HG03139 (cell line): ENCODE data around the gene TDRD9.

Source experiments
- ATAC-seq: cut with Tn5 transposase; IDR thresholded peaks from one replicate; pipeline ENCODE4 v1.9.1; 2021; ENCODE audit not compliant: unreplicated experiment

The TDRD9 gene

DNA sequence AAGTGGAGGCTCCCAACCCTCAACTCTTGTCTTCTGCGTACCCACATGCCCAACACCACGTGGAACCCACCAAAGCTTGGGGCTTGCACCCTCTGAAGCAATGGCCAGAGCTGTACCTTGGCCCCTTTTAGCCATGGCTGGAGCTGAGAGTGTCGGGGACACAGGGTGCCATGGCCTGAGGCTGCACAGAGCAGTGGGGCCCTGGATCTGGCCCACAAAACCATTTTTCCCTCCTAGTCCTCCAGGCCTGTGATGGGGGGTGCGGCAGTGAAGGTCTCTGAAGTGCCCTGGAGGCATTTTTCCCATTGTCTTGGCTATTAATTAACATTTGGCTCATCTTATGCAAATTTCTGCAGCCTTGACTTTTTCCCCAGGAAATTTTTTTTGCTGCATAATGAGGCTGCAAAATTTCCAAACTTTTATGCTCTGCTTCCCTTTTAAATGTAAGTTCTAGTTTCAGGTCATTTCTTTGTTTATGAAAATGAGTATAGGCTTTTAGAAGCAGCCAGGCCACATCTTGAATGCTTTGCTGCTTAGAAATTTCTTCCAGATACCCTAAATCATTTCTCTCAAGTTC, 138.6 kb downstream of the TDRD9 start:
- no peak for ATAC-seq

DNA sequence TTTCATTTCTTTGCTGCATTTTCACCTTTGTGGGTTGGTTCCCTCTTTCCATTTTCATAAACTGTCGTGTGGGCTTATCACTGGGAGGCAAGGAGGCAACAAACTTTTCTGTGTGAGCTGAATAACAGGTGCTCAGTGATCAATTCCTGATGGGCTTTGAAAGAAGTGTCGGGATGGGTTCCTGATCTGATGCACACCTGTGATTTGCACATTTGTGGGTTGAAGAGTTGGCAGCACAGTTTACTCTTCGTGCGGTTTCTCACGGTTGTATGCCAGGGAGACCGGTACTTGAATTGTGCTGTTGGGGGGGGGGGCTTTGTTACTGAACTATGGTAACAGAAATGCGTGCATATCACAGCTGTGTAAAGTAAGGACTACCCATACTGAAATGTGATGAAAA, 141.3 kb downstream of the TDRD9 start:
- ATAC-seq: no peak

GRCh38 chr14:104072586-104072985, 144.3 kb downstream of the TDRD9 start:
- ATAC-seq: no peak

DNA sequence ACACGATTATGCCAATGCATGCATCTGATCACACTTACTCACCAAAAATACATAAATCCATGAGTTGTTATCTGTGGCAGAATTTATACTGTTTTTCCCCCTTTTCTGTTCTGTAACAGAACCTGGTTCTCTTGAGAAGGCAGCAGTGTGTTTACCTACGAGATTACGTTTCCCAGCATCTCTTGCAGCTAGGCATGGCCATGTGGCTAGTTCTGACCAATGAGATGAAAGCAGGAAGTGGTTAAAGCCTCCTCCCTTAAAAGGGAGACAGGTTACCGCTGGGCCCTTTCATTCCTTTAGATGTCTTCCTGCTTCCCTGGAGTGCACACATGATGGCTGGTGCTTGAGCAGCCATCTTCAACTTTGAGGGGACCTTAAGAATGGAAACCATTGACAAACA, 145.5 kb downstream of the TDRD9 start:
- ATAC-seq: no peak

DNA sequence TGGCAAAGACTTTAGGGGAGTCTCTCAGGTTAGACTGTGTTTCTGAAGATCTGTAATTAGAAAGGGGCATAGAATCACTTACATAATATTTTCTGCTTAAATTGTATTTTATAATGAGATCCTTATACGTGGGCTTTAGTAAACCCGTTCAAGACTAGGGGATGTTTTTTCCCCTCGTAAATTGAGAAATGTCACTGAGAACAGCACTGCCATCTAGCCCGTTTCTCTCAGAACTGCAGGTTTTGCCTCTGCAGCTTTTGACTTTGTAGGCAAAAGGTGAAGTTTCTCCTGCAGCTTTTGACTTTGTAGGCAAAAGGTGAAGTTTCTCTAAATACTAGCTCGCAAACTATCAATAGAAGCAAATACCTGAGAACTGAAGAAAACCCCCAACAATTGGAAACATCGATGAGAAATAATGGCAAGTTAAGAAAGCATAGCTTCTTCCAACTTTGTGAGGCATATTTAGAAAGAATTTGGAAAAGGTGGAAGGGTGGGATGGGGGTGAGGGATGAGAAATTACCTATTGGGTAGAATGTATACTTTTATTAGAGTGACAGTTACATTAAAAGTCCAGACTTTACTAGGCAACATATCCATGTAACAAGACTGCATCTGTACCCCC, 147.4 kb downstream of the TDRD9 start:
- no peak for ATAC-seq

- no peak for ATAC-seq
Measured at GRCh38 chr14:104076743-104077142, 148.5 kb downstream of the TDRD9 start.

GRCh38 chr14:104078031-104078455, 149.8 kb downstream of the TDRD9 start:
- peak; percentile 87 for ATAC-seq

DNA sequence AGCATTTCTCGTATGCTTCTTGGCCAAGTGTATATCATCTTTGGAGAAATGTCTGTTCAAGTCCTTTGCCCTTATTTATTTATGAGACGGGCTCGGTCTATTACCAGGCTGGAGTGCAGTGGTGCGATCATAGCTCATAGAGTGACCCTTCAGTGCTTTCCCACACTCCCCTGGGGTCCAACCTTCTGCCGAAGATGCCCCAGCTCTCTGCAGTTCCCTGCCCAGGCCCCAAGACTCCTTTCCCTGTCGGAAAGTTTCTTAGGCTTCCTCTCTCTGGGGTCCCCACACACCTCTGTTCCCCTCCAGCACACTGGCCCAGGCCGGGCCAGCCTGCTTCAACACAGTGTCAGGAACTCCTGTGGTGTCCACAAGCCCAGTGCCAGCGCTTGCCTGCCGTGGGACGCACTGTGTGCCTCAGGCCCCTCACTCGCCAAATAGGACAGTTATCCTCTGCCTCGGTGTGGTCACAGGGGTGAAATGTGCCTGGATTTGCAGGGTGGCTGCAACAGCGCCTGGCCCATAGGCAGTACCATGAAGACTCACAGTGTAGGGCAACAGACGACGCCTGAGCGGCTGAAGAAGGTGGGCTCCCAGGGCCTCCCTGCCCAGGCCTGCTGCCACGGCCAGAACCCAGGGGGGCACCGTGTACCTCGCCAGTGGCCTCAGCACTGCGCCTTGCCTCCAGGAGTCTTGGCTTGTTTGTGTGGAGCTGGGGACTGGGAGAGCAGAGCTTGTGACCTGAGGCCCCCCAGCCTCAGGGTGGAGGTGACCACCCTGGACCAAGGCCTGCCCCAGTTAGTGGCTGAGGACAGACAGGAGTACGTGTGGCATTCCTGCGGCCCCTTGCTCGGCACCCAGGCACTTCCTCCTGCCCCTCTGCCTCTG, 152.4 kb downstream of the TDRD9 start:
- no peak for ATAC-seq

GRCh38 chr14:104081261-104081835, 153.1 kb downstream of the TDRD9 start:
- no peak for ATAC-seq

DNA sequence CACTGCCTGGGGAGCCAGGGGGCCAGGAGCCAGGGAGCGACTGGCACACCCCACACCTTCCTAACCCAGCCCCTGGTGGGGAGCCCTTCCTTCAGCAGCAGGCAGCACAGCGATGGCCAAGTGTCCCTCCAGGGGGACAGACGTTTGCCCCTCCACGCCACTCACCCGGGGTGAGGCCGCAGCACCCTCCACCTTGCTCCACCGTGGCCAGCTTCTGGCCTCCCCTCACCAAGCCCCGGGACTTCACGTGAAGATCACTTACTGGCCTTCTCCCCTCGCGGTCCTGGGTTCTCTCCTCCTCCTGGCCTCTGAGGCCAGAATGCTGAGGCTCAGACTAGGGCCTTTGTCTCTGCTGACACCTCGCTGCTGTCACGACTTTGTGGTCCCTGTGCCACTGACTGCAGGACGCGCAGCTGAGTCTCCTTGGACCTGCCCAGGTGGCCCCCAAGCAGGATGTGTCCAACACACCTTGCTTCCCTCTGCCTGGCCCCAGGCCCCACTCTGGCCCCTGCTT, 153.8 kb downstream of the TDRD9 start:
- no peak for ATAC-seq

DNA sequence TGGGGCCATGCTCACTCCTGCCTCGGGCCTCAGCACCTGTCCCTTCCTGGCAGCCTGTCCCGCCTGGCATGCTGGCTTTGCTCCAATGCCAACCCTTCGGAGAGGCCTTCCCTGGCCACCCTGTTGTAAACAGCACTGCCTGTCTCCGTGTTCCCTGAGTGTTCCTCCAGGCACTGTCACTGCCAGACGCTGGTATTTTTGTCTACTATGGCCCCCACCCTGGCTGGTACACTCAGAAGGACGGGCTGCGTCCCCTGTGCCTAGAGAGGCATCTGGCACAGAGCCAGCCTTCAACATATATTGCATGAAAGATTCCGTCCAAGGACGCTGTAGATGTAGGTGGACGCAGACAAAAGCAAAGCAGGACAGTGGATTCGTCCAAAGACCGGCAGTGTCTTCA, 154.6 kb downstream of the TDRD9 start:
- no peak for ATAC-seq

- ATAC-seq: no peak
Measured at GRCh38 chr14:104084251-104085002, 156.2 kb downstream of the TDRD9 start.

DNA sequence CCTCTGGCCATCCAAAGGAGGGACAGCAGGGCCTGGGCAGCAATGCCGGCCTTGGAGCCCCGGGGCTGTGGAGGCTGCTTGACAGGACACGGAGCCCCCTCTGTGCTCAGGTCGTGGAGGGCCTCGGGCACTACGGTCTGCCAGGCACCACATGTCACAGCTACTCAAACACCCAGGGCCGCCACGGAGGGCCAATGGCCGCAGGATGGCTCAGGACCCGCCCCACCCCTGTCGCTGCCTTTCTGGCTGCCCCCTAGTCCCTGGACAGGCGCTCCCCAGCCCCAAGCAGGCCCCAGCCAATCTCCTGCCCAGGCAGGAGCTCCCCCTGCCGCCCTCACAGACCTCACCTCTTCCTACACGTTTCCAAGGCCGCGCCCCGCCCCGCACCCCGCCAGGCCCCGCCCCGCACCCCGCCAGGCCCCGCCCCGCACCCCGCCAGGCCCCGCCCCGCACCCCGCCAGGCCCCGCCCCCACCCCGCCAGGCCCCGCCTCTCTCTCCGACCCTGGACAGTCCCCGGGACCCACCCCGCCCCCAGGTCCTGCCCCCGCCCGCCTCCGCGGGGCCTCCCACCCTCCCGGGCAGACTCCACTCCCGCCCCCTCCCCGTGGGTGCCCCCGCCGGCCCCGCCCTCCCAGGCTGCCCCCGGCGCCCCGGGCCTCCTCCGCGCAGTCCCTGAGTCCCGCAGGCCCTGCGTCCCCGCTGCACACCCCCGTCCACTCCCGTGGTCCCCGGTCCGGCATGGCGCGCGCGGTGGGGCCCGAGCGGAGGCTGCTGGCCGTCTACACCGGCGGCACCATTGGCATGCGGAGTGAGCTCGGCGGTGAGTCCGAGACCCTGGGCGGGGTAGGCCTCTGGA, 157.0 kb downstream of the TDRD9 start, which contains the start of gene ASPG:
TSS of gene ASPG (plus strand) at position 669 of the 857 bp plus-strand sequence. CDS start at position 740, 71 bp downstream.
- no peak for ATAC-seq

- no peak for ATAC-seq
Measured at GRCh38 chr14:104085889-104086201, 157.6 kb downstream of the TDRD9 start.

DNA sequence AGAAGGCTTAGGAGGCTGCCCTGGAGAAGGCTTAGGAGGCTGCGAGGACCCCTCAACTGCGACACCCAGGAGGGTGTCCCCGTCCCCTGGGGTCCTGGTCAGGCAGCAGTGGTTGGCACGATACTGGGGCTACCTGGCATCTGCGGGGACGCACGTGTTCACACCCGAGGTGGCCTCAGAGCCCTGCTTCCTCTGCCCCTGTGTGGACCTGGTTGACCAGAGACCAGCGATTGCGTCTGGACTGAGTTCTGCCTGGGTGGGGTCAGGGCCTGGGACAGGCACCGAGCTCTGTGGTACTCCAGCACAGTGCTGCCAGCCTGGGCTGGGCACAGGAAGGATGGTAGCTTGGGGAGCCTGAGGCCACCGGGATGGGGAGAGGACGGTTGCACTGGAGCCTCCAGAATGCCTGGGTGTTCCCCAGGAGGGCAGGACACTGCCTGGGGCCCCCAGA, 158.0 kb downstream of the TDRD9 start:
- no peak for ATAC-seq

- ATAC-seq: no peak
Measured at GRCh38 chr14:104086661-104087461, 158.6 kb downstream of the TDRD9 start.

- no peak for ATAC-seq
Measured at GRCh38 chr14:104087505-104087904, 159.2 kb downstream of the TDRD9 start.

DNA sequence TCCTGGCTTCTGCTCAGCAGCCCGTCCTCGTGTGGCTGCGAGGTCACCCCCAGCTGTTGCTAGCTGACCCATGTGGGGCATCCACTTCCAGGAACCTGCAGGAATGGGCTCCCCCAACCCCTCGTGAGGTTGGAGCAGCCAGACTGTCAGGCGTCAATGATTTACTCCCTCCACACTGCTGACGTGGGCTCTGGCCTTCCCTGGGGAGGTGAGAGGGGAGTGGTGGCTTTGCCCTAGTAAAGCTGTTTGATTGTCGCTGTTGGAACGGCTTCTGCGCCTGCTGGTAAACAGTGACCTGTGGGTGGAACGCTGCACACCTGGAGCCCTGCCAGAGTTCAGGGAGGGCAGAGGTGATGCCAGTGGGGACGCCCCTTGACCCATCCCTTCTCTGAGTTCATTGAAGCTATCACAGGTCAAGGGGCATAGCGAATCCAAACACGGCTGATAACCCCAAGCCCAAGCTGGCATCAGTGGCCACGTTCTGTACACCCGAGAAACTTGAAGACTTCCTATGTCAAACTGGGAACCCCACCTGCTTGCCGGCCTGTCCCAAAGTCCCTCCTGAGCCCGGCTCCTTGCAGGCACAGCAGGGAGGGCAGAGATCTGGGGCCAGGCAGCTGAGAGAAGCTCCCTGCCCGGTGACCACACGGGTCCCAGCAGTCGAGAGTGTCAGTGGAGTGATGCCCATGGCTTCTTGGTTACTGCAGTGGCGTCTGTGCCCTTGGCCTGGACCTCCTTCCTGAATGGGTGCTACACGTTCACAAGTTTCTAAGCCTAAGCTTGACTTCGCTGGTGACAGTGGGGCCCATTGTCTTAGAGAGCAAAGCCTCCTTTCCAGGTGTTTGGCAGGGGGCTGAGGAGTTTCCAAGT, 160.0 kb downstream of the TDRD9 start:
- no peak for ATAC-seq
